Measurements from ENCODE around the gene ARL14EPL.
"Not testable (repeated sequence)": the region's sequence is repeated elsewhere in the genome, so short reads cannot be mapped to it uniquely, and the experiment has no call there.

ARL14EPL gene

GRCh38 chr5:116097301-116097700, 65.0 kb downstream of the ARL14EPL start:
- peaks cover 10% of the 10 kb centered on the region for H3K36me3 ChIP-seq (ENCODE audit: control insufficient read depth, insufficient read depth, low read length)

GRCh38 chr5:116098998-116099397, 66.7 kb downstream of the ARL14EPL start:
- peaks cover 2% of the 10 kb centered on the region for H3K36me3 ChIP-seq (ENCODE audit: control insufficient read depth, insufficient read depth, low read length)
- no peaks in the 10 kb centered on the region for H3K27me3 ChIP-seq (ENCODE audit: control insufficient read depth, insufficient read depth, low read length)
- H3K4me3 ChIP-seq (ENCODE audit: low read length): no peak overlapping the region
- no peak overlapping the region for H3K9ac ChIP-seq (ENCODE audit: low read length)
- H3K27ac ChIP-seq (ENCODE audit: low read depth, low read length): no peak overlapping the region
- H3K4me1 ChIP-seq (ENCODE audit: control insufficient read depth, insufficient read depth, low read length): no peaks in the 10 kb centered on the region

More at GRCh38 chr5:116097301-116097700, 65.0 kb downstream of the ARL14EPL start:
- Histone ChIP-seq H3K27me3 (ENCODE audit: control insufficient read depth, insufficient read depth, low read length) (no peaks in the 10 kb centered on the region), H3K4me3 (ENCODE audit: low read length) (no peak overlapping the region), H3K9ac (ENCODE audit: low read length) (no peak overlapping the region), H3K4me1 (ENCODE audit: control insufficient read depth, insufficient read depth, low read length) (no peaks in the 10 kb centered on the region), H3K27ac (ENCODE audit: low read depth, low read length) (no peak overlapping the region)

GRCh38 chr5:116104941-116105340, 72.7 kb downstream of the ARL14EPL start:
- not testable (repeated sequence) for H3K9ac ChIP-seq (ENCODE audit: low read length); H3K4me1 ChIP-seq (ENCODE audit: control insufficient read depth, insufficient read depth, low read length); H3K27ac ChIP-seq (ENCODE audit: low read depth, low read length); H3K27me3 ChIP-seq (ENCODE audit: control insufficient read depth, insufficient read depth, low read length); H3K36me3 ChIP-seq (ENCODE audit: control insufficient read depth, insufficient read depth, low read length); H3K4me3 ChIP-seq (ENCODE audit: low read length)

All from rectal smooth muscle tissue (tissue), 1 donor.